ENCODE measurements around the gene OR2T11.
"Not testable (repeated sequence)": the region's sequence is repeated elsewhere in the genome, so short reads cannot be mapped to it uniquely, and the experiment has no call there.

Gene OR2T11

GRCh38 chr1:248634991-248635390, at the start of gene OR2T11:
OR2T11 (minus strand) TSS chr1:248635091; CDS start chr1:248627128, 7,963 bp downstream.
- not testable (repeated sequence) for DNase-seq (ENCODE audit: low spot score)

- DNase-seq (ENCODE audit: low spot score), result no peak
Observed at GRCh38 chr1:248681651-248682050, 46.8 kb upstream of the OR2T11 start.

- DNase-seq (ENCODE audit: low spot score), result no peak
Observed at GRCh38 chr1:248670003-248670402, 35.1 kb upstream of the OR2T11 start.

- DNase-seq (ENCODE audit: low spot score), result not testable (repeated sequence)
Observed at GRCh38 chr1:248663453-248664328, 28.8 kb upstream of the OR2T11 start.

DNA sequence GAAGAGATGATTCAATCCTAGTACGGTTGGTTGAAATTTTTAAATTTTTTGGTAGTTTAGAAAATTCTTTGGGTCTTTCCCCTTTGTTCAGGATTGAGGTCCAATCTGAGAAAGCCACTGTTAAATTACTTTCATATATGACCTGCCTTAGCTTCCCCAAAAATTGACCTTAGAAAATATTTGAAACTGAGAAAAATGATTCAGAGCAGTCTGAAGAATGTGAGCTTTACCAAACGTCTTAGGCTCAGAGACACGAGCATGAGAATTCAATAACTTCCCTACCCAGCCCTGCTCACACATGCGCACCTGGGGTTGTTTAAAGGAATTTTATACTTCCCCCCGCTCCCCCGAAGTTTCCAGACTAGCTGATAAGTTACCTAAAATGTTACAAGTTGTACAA, 21.9 kb upstream of the OR2T11 start:
- not testable (repeated sequence) for DNase-seq (ENCODE audit: low spot score)

GRCh38 chr1:248655354-248655753, 20.5 kb upstream of the OR2T11 start, which contains the start of gene OR2T27:
OR2T27 (minus strand) TSS chr1:248655528; CDS start chr1:248650884, 4,644 bp downstream.
- DNase-seq (ENCODE audit: low spot score), result not testable (repeated sequence)

- DNase-seq (ENCODE audit: low spot score), result not testable (repeated sequence)
Observed at GRCh38 chr1:248648770-248649536, 14.1 kb upstream of the OR2T11 start.

DNA sequence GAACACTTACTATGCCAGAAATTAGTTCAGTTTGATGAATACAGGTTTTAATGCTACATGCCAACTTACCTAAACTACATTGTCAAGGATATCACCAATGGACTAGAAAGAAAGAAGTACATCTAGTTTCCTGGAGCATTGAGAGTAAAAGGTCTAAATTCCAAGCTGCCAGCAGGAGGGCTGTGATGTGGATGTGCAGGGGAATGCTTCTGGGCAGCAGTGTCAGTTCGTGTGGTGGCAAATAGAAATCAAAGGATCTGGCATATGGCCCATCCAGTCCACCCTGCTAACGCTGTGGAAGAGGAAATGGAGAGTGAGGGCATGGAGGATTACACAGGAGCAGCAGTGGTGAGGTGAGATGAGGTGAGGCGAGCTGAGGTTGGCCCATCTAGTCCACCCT, 10.3 kb upstream of the OR2T11 start, which contains the start of gene OR2T35:
Gene OR2T35 (minus strand): TSS at position 101 of the 400 bp plus-strand sequence. CDS start 6,020 bp downstream, outside the sequence.
- not testable (repeated sequence) for DNase-seq (ENCODE audit: low spot score)

GRCh38 chr1:248642971-248643651, 8.2 kb upstream of the OR2T11 start:
- not testable (repeated sequence) for DNase-seq (ENCODE audit: low spot score)

DNA sequence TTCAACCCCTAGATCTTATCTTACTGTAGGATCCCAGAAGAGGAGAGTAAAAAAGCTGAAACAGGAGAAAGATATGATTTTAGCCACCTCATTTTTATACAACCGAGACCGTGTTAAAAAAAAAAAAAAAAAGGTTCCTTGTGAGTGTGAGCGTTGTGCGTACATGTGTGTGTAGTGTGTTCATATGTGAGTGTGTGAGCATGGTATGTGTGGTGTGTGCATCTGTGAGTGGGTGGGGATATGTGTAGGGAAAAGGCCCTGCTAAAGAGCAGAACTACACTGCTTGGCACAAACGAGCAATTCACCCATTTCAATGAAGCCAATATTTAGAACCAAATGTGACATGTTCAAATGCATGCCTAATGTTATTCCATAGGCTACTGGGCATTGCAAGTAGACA, 6.7 kb upstream of the OR2T11 start:
- DNase-seq (ENCODE audit: low spot score), result not testable (repeated sequence)

GRCh38 chr1:248640906-248641305, 6.0 kb upstream of the OR2T11 start:
- not testable (repeated sequence) for DNase-seq (ENCODE audit: low spot score)

DNA sequence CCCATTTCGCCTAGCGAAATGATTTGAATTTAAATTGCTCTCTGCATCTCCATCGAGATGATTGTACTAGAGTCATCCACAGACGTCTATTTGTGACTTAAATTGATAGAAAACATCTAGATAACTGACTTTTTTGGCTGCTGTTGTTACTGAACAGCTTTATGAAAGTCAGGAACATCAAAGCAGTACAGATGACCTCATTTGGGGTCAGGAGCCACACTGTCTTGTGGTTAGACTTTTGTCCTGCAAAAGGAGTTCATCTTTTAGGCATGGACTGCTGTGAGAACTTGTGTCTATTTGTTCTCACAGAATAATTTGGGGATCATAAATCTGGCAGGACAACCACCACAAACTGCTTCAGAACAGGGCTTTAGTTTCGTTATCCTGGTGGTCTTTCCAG, 4.8 kb upstream of the OR2T11 start:
- not testable (repeated sequence) for DNase-seq (ENCODE audit: low spot score)

DNA sequence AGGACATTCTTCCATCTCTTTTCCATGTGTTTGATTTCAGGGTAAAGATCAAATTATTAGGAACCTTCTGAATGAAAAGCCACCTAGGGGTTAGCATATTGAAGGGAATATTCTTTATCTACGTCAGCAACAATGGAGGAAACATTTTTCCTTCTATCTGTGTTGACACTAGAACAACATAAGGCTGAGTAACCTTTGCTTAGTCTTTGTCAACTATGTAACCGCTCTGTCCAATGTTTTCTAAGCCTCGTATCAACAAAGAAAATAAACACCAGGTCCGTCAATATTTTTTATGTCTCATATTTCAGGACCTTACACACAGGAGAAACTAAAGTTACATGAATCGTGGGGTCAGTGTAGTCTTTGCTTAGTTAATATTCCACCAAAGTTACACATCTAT, 1.7 kb upstream of the OR2T11 start:
- not testable (repeated sequence) for DNase-seq (ENCODE audit: low spot score)

DNA sequence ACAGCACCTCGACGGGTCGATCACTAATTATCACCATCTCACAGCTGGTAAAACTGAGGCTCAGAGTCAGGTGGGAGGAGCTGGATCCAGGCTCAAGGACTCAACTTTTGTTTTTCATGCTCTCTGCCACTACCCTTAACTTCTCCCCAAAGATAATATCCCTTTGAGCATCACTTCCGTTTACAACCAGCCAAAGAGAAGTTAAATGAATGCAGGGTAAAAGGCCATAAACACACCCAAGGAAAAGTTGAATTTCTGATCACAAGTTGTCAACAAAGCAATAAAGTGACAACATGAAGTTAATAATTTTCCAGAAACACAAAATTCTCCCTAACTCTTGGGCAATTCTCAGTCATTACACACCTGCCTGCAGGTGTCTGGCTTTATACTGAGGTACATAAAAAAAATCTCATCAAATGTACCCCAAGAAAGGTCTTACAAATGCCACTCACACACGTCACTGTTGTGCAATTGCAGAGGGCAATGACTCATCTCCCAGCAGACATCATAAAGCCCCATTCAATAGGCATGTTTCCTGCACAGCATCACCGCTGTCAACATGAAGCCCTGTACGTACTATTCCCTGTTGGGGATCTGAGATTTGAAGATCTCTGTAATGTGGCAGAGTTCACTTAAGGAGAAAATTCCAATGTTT, 3.4 kb downstream of the OR2T11 start:
- DNase-seq (ENCODE audit: low spot score), result no peak

GRCh38 chr1:248630551-248630950, 4.3 kb downstream of the OR2T11 start:
- no peak for DNase-seq (ENCODE audit: low spot score)

- no peak for DNase-seq (ENCODE audit: low spot score)
Observed at GRCh38 chr1:248627971-248628844, 6.7 kb downstream of the OR2T11 start.

GRCh38 chr1:248625971-248626370, 8.9 kb downstream of the OR2T11 start:
- no peak for DNase-seq (ENCODE audit: low spot score)

DNA sequence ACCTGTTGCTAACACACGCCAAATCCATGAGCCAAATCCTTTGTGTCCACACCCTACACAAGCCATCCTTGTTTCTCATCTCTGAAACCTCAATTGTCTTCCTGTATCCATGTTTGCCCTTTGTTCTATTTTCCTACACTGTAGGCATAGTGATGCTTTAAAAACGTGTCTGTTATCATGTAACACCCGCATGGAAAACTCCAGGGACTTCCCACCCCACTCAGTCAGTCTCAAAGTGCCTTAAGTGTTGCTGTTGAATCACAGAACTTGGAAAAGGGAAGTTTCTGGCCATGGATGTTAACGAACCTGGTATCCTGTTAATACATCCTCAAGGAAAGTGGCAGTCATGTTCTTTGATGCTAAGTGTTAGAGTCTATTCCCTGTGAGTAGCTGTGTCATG, 9.7 kb downstream of the OR2T11 start:
- DNase-seq (ENCODE audit: low spot score), result no peak

GRCh38 chr1:248622570-248623001, 12.3 kb downstream of the OR2T11 start:
- DNase-seq (ENCODE audit: low spot score), result no peak

- DNase-seq (ENCODE audit: low spot score), result no peak
Observed at GRCh38 chr1:248621770-248622169, 13.1 kb downstream of the OR2T11 start.

Data from COLO829 (cell line).